PFSK-1 (cell line): ENCODE data around the gene ZNF683.

Source experiments
- POLR2AphosphoS5 ChIP-seq: IDR thresholded peaks from 2 replicates; pipeline ENCODE4 v1.6.1; 2012; ENCODE audit warnings: low read depth, mild to moderate bottlenecking, control low read depth, low read length, moderate library complexity
- TAF1 ChIP-seq: IDR thresholded peaks from 2 replicates; pipeline ENCODE4 v1.6.1; 2012; ENCODE audit warnings: low read length, control low read depth, borderline replicate concordance; ENCODE audit not compliant: insufficient read depth
- TF ChIP-seq, protein P1 (sequence below), 2 experiments: IDR thresholded peaks; 2 replicates each; pipeline versions ENCODE4 v1.6.1 to v1.8.0; 2011 to 2012; ENCODE audit warnings: low read depth in 2 of 2, low read length in 2 of 2, control low read depth in 1 of 2, inconsistent platforms in 1 of 2, mild to moderate bottlenecking in 1 of 2, moderate library complexity in 1 of 2; ENCODE audit not compliant: insufficient read depth in 1 of 2

DNA sequence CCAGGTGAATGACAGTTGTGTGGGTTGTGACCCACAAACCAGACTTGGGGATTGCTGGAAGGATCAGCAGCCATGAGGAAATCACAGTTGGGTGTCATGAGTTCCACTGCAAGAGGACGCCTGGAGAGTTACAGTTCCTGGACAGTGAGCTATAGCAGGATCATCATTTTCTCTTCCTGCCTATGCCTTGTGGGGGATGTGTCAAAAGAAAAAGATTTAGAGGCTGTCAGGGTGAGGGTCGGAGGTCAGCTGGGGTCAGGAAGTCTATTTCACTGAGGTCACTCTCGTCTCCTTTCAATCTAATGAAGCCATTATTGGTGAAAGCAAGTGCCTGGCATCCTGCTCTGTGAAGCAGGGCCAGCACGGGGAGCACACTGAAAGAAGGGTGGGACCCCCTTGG lies 31.1 kb upstream of the ZNF683 start:
- TF ChIP-seq POLR2AphosphoS5 (no peak), TAF1 (no peak)
- TF ChIP-seq, protein P1, sequence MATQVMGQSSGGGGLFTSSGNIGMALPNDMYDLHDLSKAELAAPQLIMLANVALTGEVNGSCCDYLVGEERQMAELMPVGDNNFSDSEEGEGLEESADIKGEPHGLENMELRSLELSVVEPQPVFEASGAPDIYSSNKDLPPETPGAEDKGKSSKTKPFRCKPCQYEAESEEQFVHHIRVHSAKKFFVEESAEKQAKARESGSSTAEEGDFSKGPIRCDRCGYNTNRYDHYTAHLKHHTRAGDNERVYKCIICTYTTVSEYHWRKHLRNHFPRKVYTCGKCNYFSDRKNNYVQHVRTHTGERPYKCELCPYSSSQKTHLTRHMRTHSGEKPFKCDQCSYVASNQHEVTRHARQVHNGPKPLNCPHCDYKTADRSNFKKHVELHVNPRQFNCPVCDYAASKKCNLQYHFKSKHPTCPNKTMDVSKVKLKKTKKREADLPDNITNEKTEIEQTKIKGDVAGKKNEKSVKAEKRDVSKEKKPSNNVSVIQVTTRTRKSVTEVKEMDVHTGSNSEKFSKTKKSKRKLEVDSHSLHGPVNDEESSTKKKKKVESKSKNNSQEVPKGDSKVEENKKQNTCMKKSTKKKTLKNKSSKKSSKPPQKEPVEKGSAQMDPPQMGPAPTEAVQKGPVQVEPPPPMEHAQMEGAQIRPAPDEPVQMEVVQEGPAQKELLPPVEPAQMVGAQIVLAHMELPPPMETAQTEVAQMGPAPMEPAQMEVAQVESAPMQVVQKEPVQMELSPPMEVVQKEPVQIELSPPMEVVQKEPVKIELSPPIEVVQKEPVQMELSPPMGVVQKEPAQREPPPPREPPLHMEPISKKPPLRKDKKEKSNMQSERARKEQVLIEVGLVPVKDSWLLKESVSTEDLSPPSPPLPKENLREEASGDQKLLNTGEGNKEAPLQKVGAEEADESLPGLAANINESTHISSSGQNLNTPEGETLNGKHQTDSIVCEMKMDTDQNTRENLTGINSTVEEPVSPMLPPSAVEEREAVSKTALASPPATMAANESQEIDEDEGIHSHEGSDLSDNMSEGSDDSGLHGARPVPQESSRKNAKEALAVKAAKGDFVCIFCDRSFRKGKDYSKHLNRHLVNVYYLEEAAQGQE (IDR thresholded peaks at IDR 0.05; ENCODE audit: insufficient read depth in 1 of 2, low read depth in 2 of 2, low read length in 2 of 2) = no peak
